ENCODE results near the gene KDM4B. TPM values are rescaled to one million over a fixed set of nuclear protein-coding genes. Genes with fewer than 3 reads are reported as not detected.

Gene KDM4B
- total and polyA plus RNA-seq, 9 of the 15 experiments (the other 6 are each of a cell fraction or from before 2014, with no cell fraction given): 0.21 to 29.9 (median 7.3) TPM

GRCh38 chr19:5050067-5050656 lies 81.2 kb downstream of the KDM4B start:
- Histone ChIP-seq H2AFZ (ENCODE audit: low read depth, low read length) (no peak overlapping the region), H3K9ac (ENCODE audit: insufficient read depth in 1 of 2, low read depth in 2 of 2, low read length in 2 of 2) (no peak overlapping the region), H3K4me1 (replicated peaks in 1 of 2; ENCODE audit: control insufficient read depth in 2 of 2, insufficient read depth in 2 of 2, low read length in 2 of 2) (peaks cover 0 to 44% of the 10 kb centered on the region in 2 experiments; a peak in 3 of 5 replicates), H3K79me2 (ENCODE audit: control insufficient read depth, insufficient read depth, low read length) (no peaks in the 10 kb centered on the region), H3K9me1 (ENCODE audit: control insufficient read depth, insufficient read depth, low read length) (peaks cover 6% of the 10 kb centered on the region), H3K4me3 (no peak overlapping the region), H3K27ac (ENCODE audit: extremely low read depth, low read depth, low read length) (no peak overlapping the region), H3K27me3 (ENCODE audit: control insufficient read depth in 2 of 2, insufficient read depth in 2 of 2, low read length in 2 of 2) (no peaks in the 10 kb centered on the region), H4K20me1 (replicated peaks; ENCODE audit: control insufficient read depth, insufficient read depth, low read length) (peaks cover 11% of the 10 kb centered on the region), H3K36me3 (ENCODE audit: control insufficient read depth, insufficient read depth, low read length) (peaks cover 16% of the 10 kb centered on the region; the same call in 2 of the 3 replicates), H3K9me3 (replicated peaks; ENCODE audit: control insufficient read depth, insufficient read depth, low read depth, low read length) (no peaks in the 10 kb centered on the region), H3K4me2 (ENCODE audit: insufficient read depth, low read length) (no peak overlapping the region)
- no peak for ATAC-seq
- POLR2A ChIA-PET: interaction anchor here (0.7 kb wide), 1 partner anchor 79 kb away, joined by 4 read pairs; no protein-coding TSS in a partner anchor
- no TSS peak for BruUV-seq (replicated peaks)
- DNase-seq (ENCODE audit: extremely low read depth in 1 of 4, low spot score in 3 of 4): no peak
- no peak for FAIRE-seq
- TF ChIP-seq ZNF644 (tag; IDR thresholded peaks at IDR 0.05; ENCODE audit: low read depth) (no peak), ZNF79 (CRISPR knock-in tag; IDR thresholded peaks at IDR 0.05; ENCODE audit: low read depth) (no peak), BRF2 (IDR thresholded peaks at IDR 0.05; ENCODE audit: borderline replicate concordance, insufficient read depth, insufficient read length) (no peak), CREM (IDR thresholded peaks at IDR 0.05; ENCODE audit: low read depth) (no peak), NR4A1 (CRISPR knock-in tag; IDR thresholded peaks at IDR 0.05) (no peak), NR4A1 (tag; IDR thresholded peaks at IDR 0.05) (no peak), ZC3H4 (CRISPR knock-in tag; IDR thresholded peaks at IDR 0.05; ENCODE audit: borderline replicate concordance) (no peak), ZNF133 (CRISPR knock-in tag; IDR thresholded peaks at IDR 0.05) (no peak), ATF4 (CRISPR knock-in tag; IDR thresholded peaks at IDR 0.05) (no peak)
- CTCF ChIA-PET (ENCODE audit: low intra/inter-chr PET ratio): interaction anchor here (1.6 kb wide), 1 partner anchor 104 kb away, joined by 4 read pairs; no protein-coding TSS in a partner anchor
- in situ Hi-C loops (cut with MboI): no loop called here
- 96% methylated on average over 14 of the region's 16 CpGs for WGBS (ENCODE audit: insufficient coverage, low coverage, missing lambda C conversion rate)
- intact Hi-C loops (cut with micrococcal nuclease): no loop called here
